Type B pancreatic cell (in vitro differentiated cells): ENCODE data around the gene GRB14. TPM values are rescaled to one million over a fixed set of nuclear protein-coding genes. Genes with fewer than 3 reads are reported as not detected.
A peak's percentile ranks its signal among the peaks of the same experiment; 100 is the strongest.

Source experiments
- DNase-seq: peaks from one replicate; pipeline ENCODE4 v3.0.0; 2021; ENCODE audit warnings: mixed read lengths; ENCODE audit not compliant: unreplicated experiment; ENCODE audit errors: extremely low spot score
- H3K27ac Mint-ChIP-seq: 2 replicates; pipeline ENCODE4 v1.8.0; 2021; ENCODE audit warnings: mild to moderate bottlenecking, mixed read lengths
- H3K27me3 Mint-ChIP-seq: 2 replicates; pipeline ENCODE4 v1.8.0; 2021; ENCODE audit warnings: mixed read lengths
- H3K36me3 Mint-ChIP-seq: 2 replicates; pipeline ENCODE4 v1.8.0; 2021; ENCODE audit warnings: mixed read lengths
- H3K4me1 Mint-ChIP-seq: one replicate; pipeline ENCODE4 v1.8.0; 2021; ENCODE audit warnings: mixed read lengths; ENCODE audit not compliant: unreplicated experiment
- H3K4me3 Mint-ChIP-seq: 2 replicates; pipeline ENCODE4 v1.8.0; 2021; ENCODE audit warnings: mild to moderate bottlenecking, mixed read lengths
- H3K9me3 Mint-ChIP-seq: 2 replicates; pipeline ENCODE4 v1.8.0; 2021; ENCODE audit warnings: mixed read lengths
- total RNA-seq: library from RNA; stranded (reverse); gene quantifications from 2 replicates; pipeline ENCODE4 v1.2.1, GENCODE V29; 2021; ENCODE audit warnings: low replicate concordance
- TF ChIP-seq, protein P1 (sequence below): fragments of 200-600 bp; sonication (generic); conservative IDR thresholded peaks from 2 replicates; pipeline ENCODE4 v1.5.0; 2021; ENCODE audit warnings: antibody characterized with exemption, mild to moderate bottlenecking

The GRB14 gene
- total RNA-seq, 1 donor from 2014 or later = 11.6 TPM

DNA sequence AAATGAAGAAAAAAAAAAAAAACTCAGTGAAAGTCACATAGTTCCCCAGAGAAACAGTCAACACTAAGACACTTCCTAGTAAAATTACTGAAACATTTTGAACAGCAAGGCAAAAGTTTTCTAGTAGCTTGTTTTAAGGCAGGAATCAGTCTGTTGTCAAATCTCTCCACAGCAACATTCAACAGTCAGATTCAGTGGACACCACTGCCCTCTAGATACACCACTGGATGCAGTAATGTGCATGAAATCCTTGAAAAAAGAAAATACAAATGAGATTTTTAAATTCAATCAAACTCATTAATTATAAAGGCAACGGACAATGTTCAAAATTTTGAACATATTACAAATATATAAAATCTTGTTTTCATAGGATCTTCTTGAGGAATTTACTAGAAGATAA lies 46.4 kb downstream of the GRB14 start:
- H3K9me3 Mint-ChIP-seq = no peaks in the 10 kb centered on the region
- H3K4me1 Mint-ChIP-seq = peaks cover 12% of the 10 kb centered on the region
- H3K27me3 Mint-ChIP-seq = no peaks in the 10 kb centered on the region
- TF ChIP-seq, protein P1, sequence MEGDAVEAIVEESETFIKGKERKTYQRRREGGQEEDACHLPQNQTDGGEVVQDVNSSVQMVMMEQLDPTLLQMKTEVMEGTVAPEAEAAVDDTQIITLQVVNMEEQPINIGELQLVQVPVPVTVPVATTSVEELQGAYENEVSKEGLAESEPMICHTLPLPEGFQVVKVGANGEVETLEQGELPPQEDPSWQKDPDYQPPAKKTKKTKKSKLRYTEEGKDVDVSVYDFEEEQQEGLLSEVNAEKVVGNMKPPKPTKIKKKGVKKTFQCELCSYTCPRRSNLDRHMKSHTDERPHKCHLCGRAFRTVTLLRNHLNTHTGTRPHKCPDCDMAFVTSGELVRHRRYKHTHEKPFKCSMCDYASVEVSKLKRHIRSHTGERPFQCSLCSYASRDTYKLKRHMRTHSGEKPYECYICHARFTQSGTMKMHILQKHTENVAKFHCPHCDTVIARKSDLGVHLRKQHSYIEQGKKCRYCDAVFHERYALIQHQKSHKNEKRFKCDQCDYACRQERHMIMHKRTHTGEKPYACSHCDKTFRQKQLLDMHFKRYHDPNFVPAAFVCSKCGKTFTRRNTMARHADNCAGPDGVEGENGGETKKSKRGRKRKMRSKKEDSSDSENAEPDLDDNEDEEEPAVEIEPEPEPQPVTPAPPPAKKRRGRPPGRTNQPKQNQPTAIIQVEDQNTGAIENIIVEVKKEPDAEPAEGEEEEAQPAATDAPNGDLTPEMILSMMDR = no peak
- DNase-seq = no peak
- no peak overlapping the region for H3K4me3 Mint-ChIP-seq
- H3K27ac Mint-ChIP-seq = no peak overlapping the region
- H3K36me3 Mint-ChIP-seq = no peaks in the 10 kb centered on the region

DNA sequence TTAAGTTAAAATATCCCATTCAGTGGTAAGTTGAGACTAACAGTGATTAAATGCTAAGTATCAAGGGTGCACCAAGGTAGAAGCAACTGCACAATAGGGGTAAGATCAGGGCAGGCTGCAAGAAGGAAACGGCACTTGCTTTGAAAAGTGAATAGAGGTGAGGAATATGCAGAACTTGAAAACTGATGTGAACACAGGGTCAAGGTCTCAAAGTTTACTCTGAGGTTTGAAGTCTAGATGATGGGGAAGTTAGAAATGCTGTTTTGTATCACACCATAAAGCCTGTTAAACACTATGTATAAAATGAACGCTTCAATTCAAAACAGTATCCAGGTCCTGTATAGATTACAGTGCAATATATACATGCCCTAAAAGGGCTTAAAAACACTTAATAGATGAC lies 50.8 kb downstream of the GRB14 start:
- Mint-ChIP-seq H3K36me3 (no peaks in the 10 kb centered on the region), H3K4me1 (peaks cover 18% of the 10 kb centered on the region), H3K9me3 (no peaks in the 10 kb centered on the region), H3K4me3 (no peak overlapping the region), H3K27ac (no peak overlapping the region), H3K27me3 (no peaks in the 10 kb centered on the region)
- DNase-seq = no peak
- TF ChIP-seq, protein P1 = no peak

DNA sequence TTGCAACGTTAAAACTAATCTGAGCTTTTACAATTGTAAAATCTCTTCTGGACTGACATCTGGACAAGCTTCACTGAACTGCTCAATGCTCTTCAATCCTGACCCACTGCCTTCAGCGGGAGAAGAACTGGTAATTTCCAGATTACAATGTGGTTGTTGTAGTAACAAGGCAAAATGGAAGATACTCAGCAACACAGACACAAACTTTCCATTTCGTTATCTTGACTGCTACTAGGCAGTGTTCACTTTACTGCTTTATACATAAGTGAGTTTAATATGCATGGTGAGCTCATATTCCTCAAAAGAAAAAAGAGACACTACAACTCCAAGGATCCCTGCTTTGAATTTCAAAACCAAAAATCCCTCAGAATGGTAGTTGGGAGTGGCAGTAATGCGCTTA lies 51.9 kb downstream of the GRB14 start:
- Mint-ChIP-seq H3K4me3 (no peak overlapping the region), H3K9me3 (no peaks in the 10 kb centered on the region), H3K36me3 (no peaks in the 10 kb centered on the region), H3K27ac (no peak overlapping the region), H3K27me3 (no peaks in the 10 kb centered on the region), H3K4me1 (peaks cover 18% of the 10 kb centered on the region)
- TF ChIP-seq, protein P1 = no peak
- DNase-seq = no peak

DNA sequence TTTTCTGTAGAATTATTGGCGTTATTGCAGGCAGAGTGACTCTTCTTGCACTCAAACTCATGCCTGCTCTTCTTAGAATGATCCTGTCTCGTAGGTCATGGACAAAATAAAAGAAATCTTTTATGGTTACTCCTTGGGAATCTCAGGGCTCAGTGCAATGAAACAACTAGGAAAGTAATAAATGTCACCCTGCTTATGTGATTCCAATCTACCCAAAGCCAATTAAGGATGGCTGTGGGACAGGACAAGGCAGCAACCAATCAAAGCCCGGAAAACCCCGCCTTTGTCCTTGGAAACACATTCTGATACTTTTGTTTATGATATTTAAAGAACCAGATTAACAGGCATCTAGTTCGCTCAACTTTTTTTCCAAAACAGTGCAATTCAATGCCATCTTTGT lies 53.0 kb downstream of the GRB14 start:
- Mint-ChIP-seq H3K27ac (no peak overlapping the region), H3K4me3 (peak overlapping the region; percentile 33), H3K4me1 (peaks cover 19% of the 10 kb centered on the region), H3K36me3 (no peaks in the 10 kb centered on the region), H3K9me3 (no peaks in the 10 kb centered on the region), H3K27me3 (no peaks in the 10 kb centered on the region)
- TF ChIP-seq, protein P1 = no peak
- no peak for DNase-seq

DNA sequence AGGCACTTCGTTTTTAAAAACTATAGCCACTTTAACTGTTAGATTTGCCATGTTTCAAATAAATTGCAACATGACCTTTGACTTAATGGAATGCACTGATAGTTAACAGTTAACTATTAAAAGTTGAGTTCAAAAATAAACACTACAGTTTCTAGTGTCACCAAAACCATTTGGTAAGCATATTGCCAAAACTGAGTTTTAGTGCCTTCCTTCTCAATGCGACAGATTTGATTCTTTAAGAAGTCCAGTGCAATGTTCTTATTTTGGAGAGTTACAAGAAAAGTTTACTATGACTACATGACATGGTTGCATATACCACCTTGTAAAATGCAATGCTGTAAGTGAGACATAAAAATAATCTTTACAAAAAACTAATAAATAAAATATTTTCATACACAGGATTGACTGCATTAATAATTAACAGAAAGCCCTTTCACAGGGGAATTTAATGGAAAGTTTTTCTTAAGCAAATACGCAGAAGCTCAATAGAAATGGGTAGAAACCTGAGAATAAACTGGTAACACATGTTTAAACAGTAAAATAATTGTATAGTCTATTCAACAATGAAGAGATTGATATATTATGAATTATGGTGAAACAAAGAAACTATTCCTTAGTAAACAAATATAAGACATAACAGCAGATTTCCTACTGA lies 53.8 kb downstream of the GRB14 start:
- H3K4me3 Mint-ChIP-seq = no peak overlapping the region
- TF ChIP-seq, protein P1 = no peak
- no peaks in the 10 kb centered on the region for H3K27me3 Mint-ChIP-seq
- no peak overlapping the region for H3K27ac Mint-ChIP-seq
- no peak for DNase-seq
- no peaks in the 10 kb centered on the region for H3K9me3 Mint-ChIP-seq
- H3K4me1 Mint-ChIP-seq = peaks cover 26% of the 10 kb centered on the region
- no peaks in the 10 kb centered on the region for H3K36me3 Mint-ChIP-seq
